WTC11 (cell line): Measurements from ENCODE around the gene C1QTNF6. TPM values are rescaled to one million over a fixed set of nuclear protein-coding genes. Genes with fewer than 3 reads are reported as not detected.

Experiments
- ATAC-seq: fragments of 200-7000 bp; cut with Tn5 transposase; 2 replicates; pipeline ENCODE4 v1.10.0; 2021; ENCODE audit warnings: mild to moderate bottlenecking, moderate library complexity
- CTCF ChIA-PET: fragments of 300-600 bp; sonication (Branson Sonifier 250); formaldehyde crosslinking; loops from one replicate; lab custom pipeline; 2021; ENCODE audit warnings: antibody characterized with exemption; lab: Charles Lee
- POLR2A ChIA-PET: fragments of 350-600 bp; sonication (Branson Sonifier 250); formaldehyde crosslinking; loops from one replicate; lab custom pipeline; 2021; ENCODE audit warnings: antibody characterized with exemption; lab: Charles Lee
- DNase-seq: peaks from one replicate; pipeline ENCODE4 v3.0.0; 2021; ENCODE audit warnings: low spot score
- H3K27ac Mint-ChIP-seq: 2 replicates; pipeline ENCODE4 v1.8.0; 2021; ENCODE audit warnings: mixed read lengths
- H3K27me3 Mint-ChIP-seq: 2 replicates; pipeline ENCODE4 v1.8.0; 2021; ENCODE audit warnings: low read depth, mild to moderate bottlenecking, moderate library complexity, mixed read lengths
- H3K36me3 Mint-ChIP-seq: 2 replicates; pipeline ENCODE4 v1.8.0; 2021; ENCODE audit warnings: mixed read lengths
- H3K4me1 Mint-ChIP-seq: 2 replicates; pipeline ENCODE4 v1.8.0; 2022; ENCODE audit warnings: mixed read lengths
- H3K4me3 Mint-ChIP-seq: 2 replicates; pipeline ENCODE4 v1.8.0; 2021; ENCODE audit warnings: mild to moderate bottlenecking, moderate library complexity, mixed read lengths
- H3K9me3 Mint-ChIP-seq: 2 replicates; pipeline ENCODE4 v1.8.0; 2021; ENCODE audit warnings: mixed read lengths
- CBFB ChIP-seq: sonication (generic); formaldehyde crosslinking; IDR thresholded peaks from 2 replicates; pipeline ENCODE4 v1.8.1; 2022; ENCODE audit warnings: mild to moderate bottlenecking, low read depth, missing genetic modification reagents
- ETV6 ChIP-seq: sonication (generic); formaldehyde crosslinking; IDR thresholded peaks from 2 replicates; pipeline ENCODE4 v1.8.1; 2022; ENCODE audit warnings: mild to moderate bottlenecking, missing genetic modification reagents
- FOXJ3 ChIP-seq: sonication (generic); formaldehyde crosslinking; IDR thresholded peaks from 2 replicates; pipeline ENCODE4 v1.9.0; 2021; ENCODE audit warnings: missing genetic modification reagents, mild to moderate bottlenecking, borderline replicate concordance
- GABPB1 ChIP-seq: sonication (generic); formaldehyde crosslinking; IDR thresholded peaks from 2 replicates; pipeline ENCODE4 v1.8.1; 2023; ENCODE audit warnings: mild to moderate bottlenecking, missing genetic modification reagents
- GTF2I ChIP-seq: fragments of 250-450 bp; sonication (Bioruptor Pico); conservative IDR thresholded peaks from 2 replicates; pipeline ENCODE4 v1.4.0; 2021; ENCODE audit warnings: mild to moderate bottlenecking
- HMGA2 ChIP-seq: fragments of 250-450 bp; sonication (Bioruptor Pico); IDR thresholded peaks from 2 replicates; pipeline ENCODE4 v1.4.0; 2021; ENCODE audit warnings: mild to moderate bottlenecking, moderate library complexity
- JAZF1 ChIP-seq: fragments of 250-450 bp; sonication (Bioruptor Pico); IDR thresholded peaks from 2 replicates; pipeline ENCODE4 v1.9.0; 2021; ENCODE audit warnings: moderate library complexity, mild to moderate bottlenecking, inconsistent platforms
- MXD4 ChIP-seq: fragments of 250-450 bp; sonication (Bioruptor Pico); IDR thresholded peaks from 2 replicates; pipeline ENCODE4 v1.8.0; 2021; ENCODE audit warnings: mild to moderate bottlenecking, moderate library complexity, borderline replicate concordance
- NR3C1 ChIP-seq: sonication (generic); formaldehyde crosslinking; conservative IDR thresholded peaks from 2 replicates; pipeline ENCODE4 v1.8.1; 2023; ENCODE audit warnings: low read depth, mild to moderate bottlenecking, missing genetic modification reagents
- RORB ChIP-seq: fragments of 250-450 bp; sonication (Bioruptor Pico); IDR thresholded peaks from 2 replicates; pipeline ENCODE4 v1.9.0; 2021; ENCODE audit warnings: mild to moderate bottlenecking
- TEAD4 ChIP-seq: sonication (generic); formaldehyde crosslinking; IDR thresholded peaks from 2 replicates; pipeline ENCODE4 v1.8.0; 2022; ENCODE audit warnings: mild to moderate bottlenecking, missing genetic modification reagents
- TP53 ChIP-seq: sonication (generic); formaldehyde crosslinking; IDR thresholded peaks from 2 replicates; pipeline ENCODE4 v1.8.1; 2023; ENCODE audit warnings: mild to moderate bottlenecking, missing genetic modification reagents
- ZNF138 ChIP-seq: sonication (generic); formaldehyde crosslinking; conservative IDR thresholded peaks from 2 replicates; pipeline ENCODE4 v1.8.1; 2022; ENCODE audit warnings: mild to moderate bottlenecking, moderate library complexity, missing genetic modification reagents
- ZNF263 ChIP-seq: sonication (generic); formaldehyde crosslinking; IDR thresholded peaks from 2 replicates; pipeline ENCODE4 v1.8.1; 2022; ENCODE audit warnings: low read depth, mild to moderate bottlenecking, moderate library complexity, missing genetic modification reagents
- ZNF423 ChIP-seq: fragments of 250-450 bp; sonication (Bioruptor Pico); IDR thresholded peaks from 2 replicates; pipeline ENCODE4 v2.1.2; 2022; ENCODE audit warnings: mild to moderate bottlenecking, moderate library complexity
- total RNA-seq: library from RNA; stranded (reverse); gene quantifications from 3 replicates; pipeline ENCODE4 v1.2.3, GENCODE V29; 2021
- TF ChIP-seq, protein P1 (sequence below): sonication (generic); formaldehyde crosslinking; IDR thresholded peaks from 2 replicates; pipeline ENCODE4 v1.8.1; 2022; ENCODE audit warnings: missing genetic modification reagents, borderline replicate concordance
- TF ChIP-seq, protein P2 (sequence below): fragments of 250-450 bp; sonication (Bioruptor Pico); IDR thresholded peaks from 2 replicates; pipeline ENCODE4 v1.8.0; 2021; ENCODE audit warnings: mild to moderate bottlenecking
- TF ChIP-seq, protein P3 (sequence below): sonication (generic); formaldehyde crosslinking; IDR thresholded peaks from 2 replicates; pipeline ENCODE4 v1.8.1; 2022; ENCODE audit warnings: mild to moderate bottlenecking, moderate library complexity, missing genetic modification reagents
- TF ChIP-seq, protein P4 (sequence below): sonication (generic); formaldehyde crosslinking; IDR thresholded peaks from 2 replicates; pipeline ENCODE4 v1.8.1; 2023; ENCODE audit warnings: mild to moderate bottlenecking, moderate library complexity, missing genetic modification reagents
- TF ChIP-seq, protein P5 (sequence below): fragments of 250-450 bp; sonication (Bioruptor Pico); IDR thresholded peaks from 2 replicates; pipeline ENCODE4 v1.9.0; 2021; ENCODE audit warnings: moderate library complexity, mild to moderate bottlenecking, inconsistent platforms, borderline replicate concordance
- TF ChIP-seq, protein P6 (sequence below): sonication (generic); formaldehyde crosslinking; IDR thresholded peaks from 2 replicates; pipeline ENCODE4 v1.8.0; 2022; ENCODE audit warnings: mild to moderate bottlenecking, missing genetic modification reagents
- TF ChIP-seq, protein P7 (sequence below): sonication (generic); formaldehyde crosslinking; IDR thresholded peaks from 2 replicates; pipeline ENCODE4 v1.8.1; 2022; ENCODE audit warnings: mild to moderate bottlenecking, missing genetic modification reagents, moderate library complexity, borderline replicate concordance
- TF ChIP-seq, protein P8 (sequence below): sonication (generic); formaldehyde crosslinking; IDR thresholded peaks from 2 replicates; pipeline ENCODE4 v1.8.1; 2022; ENCODE audit warnings: low read depth, mild to moderate bottlenecking, moderate library complexity, missing genetic modification reagents, borderline replicate concordance

C1QTNF6 gene
- total RNA-seq, 1 experiment from 2014 or later: 5.9 TPM

DNA sequence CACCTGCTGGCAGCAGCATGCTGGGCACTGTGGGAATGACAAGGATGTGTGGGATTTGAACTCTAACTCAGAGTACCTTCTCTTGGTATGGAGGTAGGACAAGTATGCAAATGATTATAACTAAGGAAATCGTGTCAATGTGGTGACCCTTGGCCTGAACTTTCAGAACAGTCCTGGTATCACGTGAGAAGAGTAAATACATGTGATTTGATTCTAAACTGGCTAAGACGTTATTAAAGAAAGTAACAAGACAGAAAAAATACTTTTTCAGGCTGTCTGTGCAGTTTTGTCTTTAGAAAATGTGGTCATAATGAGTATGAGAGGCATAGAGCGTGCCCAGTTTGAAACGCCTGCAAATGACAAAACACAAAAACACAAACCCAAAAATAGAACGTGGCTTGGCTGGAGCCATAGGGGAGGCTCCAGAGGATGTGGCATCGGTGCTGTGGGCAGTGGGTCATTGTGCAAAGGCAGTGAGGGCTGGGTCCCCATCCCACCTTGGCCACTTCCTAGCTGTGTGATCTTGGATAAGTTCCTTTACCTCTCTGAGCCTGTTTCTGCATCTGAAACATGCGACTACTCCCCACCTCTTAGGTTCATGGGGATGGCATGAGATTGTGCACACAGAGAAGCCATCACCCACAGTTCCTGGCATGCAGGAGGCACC is 19.9 kb downstream of the C1QTNF6 start:
- Mint-ChIP-seq H3K9me3 (no peaks in the 10 kb centered on the region), H3K4me3 (no peak overlapping the region), H3K4me1 (peaks cover 30% of the 10 kb centered on the region), H3K27ac (no peak overlapping the region), H3K36me3 (no peaks in the 10 kb centered on the region), H3K27me3 (peaks cover 7% of the 10 kb centered on the region)
- TF ChIP-seq GTF2I (CRISPR knock-in tag) (no peak), RORB (CRISPR knock-in tag) (no peak), TP53 (CRISPR knock-in tag) (no peak), NR3C1 (no peak), ETV6 (CRISPR knock-in tag) (no peak), ZNF263 (CRISPR knock-in tag) (no peak), TEAD4 (CRISPR knock-in tag) (no peak), HMGA2 (no peak), GABPB1 (no peak)
- TF ChIP-seq, protein P1, sequence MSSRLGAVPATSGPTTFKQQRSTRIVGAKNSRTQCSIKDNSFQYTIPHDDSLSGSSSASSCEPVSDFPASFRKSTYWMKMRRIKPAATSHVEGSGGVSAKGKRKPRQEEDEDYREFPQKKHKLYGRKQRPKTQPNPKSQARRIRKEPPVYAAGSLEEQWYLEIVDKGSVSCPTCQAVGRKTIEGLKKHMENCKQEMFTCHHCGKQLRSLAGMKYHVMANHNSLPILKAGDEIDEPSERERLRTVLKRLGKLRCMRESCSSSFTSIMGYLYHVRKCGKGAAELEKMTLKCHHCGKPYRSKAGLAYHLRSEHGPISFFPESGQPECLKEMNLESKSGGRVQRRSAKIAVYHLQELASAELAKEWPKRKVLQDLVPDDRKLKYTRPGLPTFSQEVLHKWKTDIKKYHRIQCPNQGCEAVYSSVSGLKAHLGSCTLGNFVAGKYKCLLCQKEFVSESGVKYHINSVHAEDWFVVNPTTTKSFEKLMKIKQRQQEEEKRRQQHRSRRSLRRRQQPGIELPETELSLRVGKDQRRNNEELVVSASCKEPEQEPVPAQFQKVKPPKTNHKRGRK (CRISPR knock-in tag): no peak
- TF ChIP-seq, protein P2, sequence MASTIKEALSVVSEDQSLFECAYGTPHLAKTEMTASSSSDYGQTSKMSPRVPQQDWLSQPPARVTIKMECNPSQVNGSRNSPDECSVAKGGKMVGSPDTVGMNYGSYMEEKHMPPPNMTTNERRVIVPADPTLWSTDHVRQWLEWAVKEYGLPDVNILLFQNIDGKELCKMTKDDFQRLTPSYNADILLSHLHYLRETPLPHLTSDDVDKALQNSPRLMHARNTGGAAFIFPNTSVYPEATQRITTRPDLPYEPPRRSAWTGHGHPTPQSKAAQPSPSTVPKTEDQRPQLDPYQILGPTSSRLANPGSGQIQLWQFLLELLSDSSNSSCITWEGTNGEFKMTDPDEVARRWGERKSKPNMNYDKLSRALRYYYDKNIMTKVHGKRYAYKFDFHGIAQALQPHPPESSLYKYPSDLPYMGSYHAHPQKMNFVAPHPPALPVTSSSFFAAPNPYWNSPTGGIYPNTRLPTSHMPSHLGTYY: no peak
- TF ChIP-seq, protein P3, sequence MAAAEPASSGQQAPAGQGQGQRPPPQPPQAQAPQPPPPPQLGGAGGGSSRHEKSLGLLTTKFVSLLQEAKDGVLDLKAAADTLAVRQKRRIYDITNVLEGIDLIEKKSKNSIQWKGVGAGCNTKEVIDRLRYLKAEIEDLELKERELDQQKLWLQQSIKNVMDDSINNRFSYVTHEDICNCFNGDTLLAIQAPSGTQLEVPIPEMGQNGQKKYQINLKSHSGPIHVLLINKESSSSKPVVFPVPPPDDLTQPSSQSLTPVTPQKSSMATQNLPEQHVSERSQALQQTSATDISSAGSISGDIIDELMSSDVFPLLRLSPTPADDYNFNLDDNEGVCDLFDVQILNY (CRISPR knock-in tag): no peak
- TF ChIP-seq, protein P4, sequence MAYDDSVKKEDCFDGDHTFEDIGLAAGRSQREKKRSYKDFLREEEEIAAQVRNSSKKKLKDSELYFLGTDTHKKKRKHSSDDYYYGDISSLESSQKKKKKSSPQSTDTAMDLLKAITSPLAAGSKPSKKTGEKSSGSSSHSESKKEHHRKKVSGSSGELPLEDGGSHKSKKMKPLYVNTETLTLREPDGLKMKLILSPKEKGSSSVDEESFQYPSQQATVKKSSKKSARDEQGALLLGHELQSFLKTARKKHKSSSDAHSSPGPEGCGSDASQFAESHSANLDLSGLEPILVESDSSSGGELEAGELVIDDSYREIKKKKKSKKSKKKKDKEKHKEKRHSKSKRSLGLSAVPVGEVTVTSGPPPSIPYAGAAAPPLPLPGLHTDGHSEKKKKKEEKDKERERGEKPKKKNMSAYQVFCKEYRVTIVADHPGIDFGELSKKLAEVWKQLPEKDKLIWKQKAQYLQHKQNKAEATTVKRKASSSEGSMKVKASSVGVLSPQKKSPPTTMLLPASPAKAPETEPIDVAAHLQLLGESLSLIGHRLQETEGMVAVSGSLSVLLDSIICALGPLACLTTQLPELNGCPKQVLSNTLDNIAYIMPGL (CRISPR knock-in tag): no peak
- TF ChIP-seq, protein P5, sequence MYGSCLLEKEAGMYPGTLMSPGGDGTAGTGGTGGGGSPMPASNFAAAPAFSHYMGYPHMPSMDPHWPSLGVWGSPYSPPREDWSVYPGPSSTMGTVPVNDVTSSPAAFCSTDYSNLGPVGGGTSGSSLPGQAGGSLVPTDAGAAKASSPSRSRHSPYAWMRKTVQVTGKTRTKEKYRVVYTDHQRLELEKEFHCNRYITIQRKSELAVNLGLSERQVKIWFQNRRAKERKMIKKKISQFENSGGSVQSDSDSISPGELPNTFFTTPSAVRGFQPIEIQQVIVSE: no peak
- TF ChIP-seq, protein P6, sequence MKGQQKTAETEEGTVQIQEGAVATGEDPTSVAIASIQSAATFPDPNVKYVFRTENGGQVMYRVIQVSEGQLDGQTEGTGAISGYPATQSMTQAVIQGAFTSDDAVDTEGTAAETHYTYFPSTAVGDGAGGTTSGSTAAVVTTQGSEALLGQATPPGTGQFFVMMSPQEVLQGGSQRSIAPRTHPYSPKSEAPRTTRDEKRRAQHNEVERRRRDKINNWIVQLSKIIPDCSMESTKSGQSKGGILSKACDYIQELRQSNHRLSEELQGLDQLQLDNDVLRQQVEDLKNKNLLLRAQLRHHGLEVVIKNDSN: no peak
- ATAC-seq (no peak), DNase-seq (no peak)
- ChIA-PET CTCF (interaction anchor here (1.2 to 4.2 kb wide), 3 partner anchors 30 to 91 kb away, joined by 3 to 49 read pairs (median 12); no protein-coding TSS in a partner anchor), POLR2A (no interaction called here)

DNA sequence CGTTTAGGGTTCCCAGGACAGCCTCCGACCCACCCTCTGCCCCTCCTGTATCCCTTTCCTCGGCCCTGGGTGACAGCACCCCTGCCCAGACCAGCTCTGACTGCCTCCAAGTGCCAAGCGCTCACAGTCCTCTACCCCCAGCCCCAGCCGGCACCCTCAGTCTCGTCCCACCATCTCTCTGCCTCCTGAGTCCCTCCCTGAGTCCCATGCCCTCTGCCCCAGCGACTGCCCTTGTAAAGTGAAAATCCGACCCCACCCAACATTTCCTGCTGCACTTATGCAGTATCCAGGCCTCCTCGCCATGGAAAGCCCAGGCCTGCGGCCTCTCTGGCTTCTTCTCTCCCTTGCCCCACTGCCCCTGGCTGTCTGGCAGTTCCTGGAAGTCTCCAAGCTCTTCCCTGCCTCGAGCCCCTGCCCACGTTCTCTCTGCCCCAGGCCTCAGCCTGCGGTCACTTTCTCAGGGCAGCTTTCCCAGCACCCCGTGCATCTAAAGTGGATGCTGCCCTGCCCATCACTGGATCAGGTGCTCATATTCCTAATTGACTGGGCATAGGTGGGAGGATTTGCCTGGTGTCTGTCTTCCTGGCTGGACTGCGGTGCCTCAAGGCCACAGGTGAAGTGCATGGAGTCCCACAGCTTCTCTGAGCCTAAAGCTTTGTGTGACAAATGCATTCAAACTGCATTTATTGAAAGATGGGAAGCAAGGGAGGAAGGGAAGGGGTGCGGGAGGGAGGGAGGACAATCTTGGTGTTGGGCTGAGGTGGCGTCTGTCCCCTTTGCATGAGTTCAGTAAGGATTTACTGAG is 20.7 kb downstream of the C1QTNF6 start:
- no peak overlapping the region for H3K27ac Mint-ChIP-seq
- ATAC-seq: no peak
- ChIA-PET POLR2A (no interaction called here), CTCF (interaction anchor here (0.5 to 4.8 kb wide), 19 partner anchors 10 to 398 kb away, joined by 3 to 49 read pairs (median 3); partner anchors contain the start of genes IL2RB, MPST and TST)
- peaks cover 7% of the 10 kb centered on the region for H3K27me3 Mint-ChIP-seq
- H3K4me1 Mint-ChIP-seq: peaks cover 22% of the 10 kb centered on the region
- no peaks in the 10 kb centered on the region for H3K36me3 Mint-ChIP-seq
- no peak for TF ChIP-seq ZNF423 (CRISPR knock-in tag)
- no peak for TF ChIP-seq FOXJ3 (CRISPR knock-in tag)
- TF ChIP-seq, protein P7, sequence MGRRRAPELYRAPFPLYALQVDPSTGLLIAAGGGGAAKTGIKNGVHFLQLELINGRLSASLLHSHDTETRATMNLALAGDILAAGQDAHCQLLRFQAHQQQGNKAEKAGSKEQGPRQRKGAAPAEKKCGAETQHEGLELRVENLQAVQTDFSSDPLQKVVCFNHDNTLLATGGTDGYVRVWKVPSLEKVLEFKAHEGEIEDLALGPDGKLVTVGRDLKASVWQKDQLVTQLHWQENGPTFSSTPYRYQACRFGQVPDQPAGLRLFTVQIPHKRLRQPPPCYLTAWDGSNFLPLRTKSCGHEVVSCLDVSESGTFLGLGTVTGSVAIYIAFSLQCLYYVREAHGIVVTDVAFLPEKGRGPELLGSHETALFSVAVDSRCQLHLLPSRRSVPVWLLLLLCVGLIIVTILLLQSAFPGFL (CRISPR knock-in tag): no peak
- no peak for TF ChIP-seq TEAD4 (CRISPR knock-in tag)
- TF ChIP-seq JAZF1 (CRISPR knock-in tag): no peak
- no peak for TF ChIP-seq CBFB (CRISPR knock-in tag)
- TF ChIP-seq, protein P6: no peak
- TF ChIP-seq, protein P8, sequence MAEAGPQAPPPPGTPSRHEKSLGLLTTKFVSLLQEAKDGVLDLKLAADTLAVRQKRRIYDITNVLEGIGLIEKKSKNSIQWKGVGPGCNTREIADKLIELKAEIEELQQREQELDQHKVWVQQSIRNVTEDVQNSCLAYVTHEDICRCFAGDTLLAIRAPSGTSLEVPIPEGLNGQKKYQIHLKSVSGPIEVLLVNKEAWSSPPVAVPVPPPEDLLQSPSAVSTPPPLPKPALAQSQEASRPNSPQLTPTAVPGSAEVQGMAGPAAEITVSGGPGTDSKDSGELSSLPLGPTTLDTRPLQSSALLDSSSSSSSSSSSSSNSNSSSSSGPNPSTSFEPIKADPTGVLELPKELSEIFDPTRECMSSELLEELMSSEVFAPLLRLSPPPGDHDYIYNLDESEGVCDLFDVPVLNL: no peak
- no peak for TF ChIP-seq MXD4 (CRISPR knock-in tag)
- TF ChIP-seq ZNF138 (CRISPR knock-in tag): no peak
- TF ChIP-seq, all 79 proteins: peak for 0
- Mint-ChIP-seq H3K9me3 (no peaks in the 10 kb centered on the region), H3K4me3 (no peak overlapping the region)
- peak; percentile 8 for DNase-seq
